Pancreas (tissue), 10 donors: ENCODE measurements around the gene PRIMPOL. TPM values are rescaled to one million over a fixed set of nuclear protein-coding genes. Genes with fewer than 3 reads are reported as not detected.
"Not testable (repeated sequence)": the region's sequence is repeated elsewhere in the genome, so short reads cannot be mapped to it uniquely, and the experiment has no call there.

Experiments
- ATAC-seq, 4 donors: fragments of 200-7000 bp; cut with Tn5 transposase; one replicate each; pipeline versions ENCODE4 v1.8.0 to v1.9.1; 2020; ENCODE audit warnings: mild to moderate bottlenecking in 4 of 4, moderate library complexity in 4 of 4
- DNase-seq, 6 donors: peaks; one replicate each; pipeline ENCODE4 v3.0.0-alpha.2; 2020
- FAIRE-seq: peaks from 2 replicates; lab custom pipeline; 2012; peaks lifted over from hg19 to GRCh38; lab: Jason Lieb, UNC
- H3K27ac ChIP-seq, 4 donors: fragments of 200-600 bp; sonication (generic); 1 replicate in 3 of 4; 2 replicates in 1 of 4; pipeline versions ENCODE4 v1.5.0 to v1.8.0; 2020
- H3K27me3 ChIP-seq, 4 donors: fragments of 200-600 bp; one replicate each; pipeline ENCODE4 v1.8.0; 2021
- H3K36me3 ChIP-seq, 3 donors: fragments of 200-600 bp; sonication (generic) in 1 of 3; one replicate each; pipeline versions ENCODE4 v1.5.0 to v1.8.0; 2020 to 2021
- H3K4me1 ChIP-seq, 3 donors: fragments of 200-600 bp; one replicate each; pipeline ENCODE4 v1.8.0; 2021
- H3K4me3 ChIP-seq, 4 donors: fragments of 200-600 bp; sonication (generic) in 2 of 4; one replicate each; pipeline versions ENCODE4 v1.5.0 to v1.8.0; 2020 to 2021
- H3K9me3 ChIP-seq, 4 donors: fragments of 200-600 bp; one replicate each; pipeline ENCODE4 v1.8.0; 2021
- CTCF ChIP-seq, 4 donors: fragments of 200-600 bp; sonication (generic) in 3 of 4; IDR thresholded peaks; one replicate each; pipeline versions ENCODE4 v1.5.0 to v1.8.0; 2021; ENCODE audit warnings: antibody characterized with exemption in 4 of 4
- WGBS, 2 donors: extraction: QIAGEN DNeasy Blood & Tissue Kit; methylation state at CpG; one replicate each; pipeline ENCODE4 v1.1.7; 2013; 5-methylcytosine and 5-hydroxymethylcytosine counted together
- intact Hi-C, 3 donors: fragments of 100-400 bp; cut with DNase I; formaldehyde crosslinking; loops; one replicate each; pipeline versions ENCODE4 v1.11.1 to v1.14.2; 2022
- polyA plus RNA-seq, 2 donors: library from polyadenylated mRNA; stranded (reverse); fragments of 200-250 nt; gene quantifications; one replicate each; pipeline ENCODE4 v1.2.3, GENCODE V29; 2013
- total RNA-seq, 6 donors: library from RNA; stranded (reverse); fragmentation: NEBNext Ultra II Directional in 4 of 6; extraction: Animal tissue kit (Norgen Biotek cat#: 25700) in 4 of 6; gene quantifications; one replicate each; pipeline versions ENCODE4 v1.2.1 to v1.2.4, GENCODE V29; 2021 to 2023
- donor health status: healthy with polysubstance abuse.
- donor health status: DM: no; HTN: no; CAD: no; lungs with moderate emphysema.
- donor health status: DM: no; HTN: no; CAD: no.
- donor health status: control.
- donor health status: control.
- donor health status: Bipolar disorder and iron deficiency.
- donor health status: DM: yes; HTN: yes; CAD: no.
- donor health status: DM: no; HTN: no; CAD: no.
- donor health status: DM: no; HTN: no; CAD: no.
- donor health status: DM: yes; HTN: yes; CAD: no.

Gene PRIMPOL
- 10 to 100 TPM in 1 of 6 donors, 1 to 10 TPM in 5; 3.3 to 10.2 (median 6.0) TPM for total RNA-seq
- 10 to 100 TPM; 20.0 to 22.8 TPM for polyA plus RNA-seq

- WGBS, 2 donors: 1% methylated on average over 53 to 90 of the region's 90 CpGs
- H3K4me1 ChIP-seq: peaks cover 10 to 35% (median 25%) of the 10 kb centered on the region in 3 donors
- peak; percentile 96 to 99 (median 98) for DNase-seq
- no peaks in the 10 kb centered on the region for H3K27me3 ChIP-seq
- intact Hi-C loops: no loop called here
- FAIRE-seq: no peak
- H3K4me3 ChIP-seq: peak within 1 kb of the TSS; percentile 54 to 84 (median 79)
- TF ChIP-seq CTCF (IDR thresholded peaks at IDR 0.05): no peak
- ATAC-seq: peak; percentile 90 to 95 (median 93)
- no peaks in the 10 kb centered on the region for H3K9me3 ChIP-seq
- no peaks in the 10 kb centered on the region for H3K36me3 ChIP-seq
- H3K27ac ChIP-seq: peak within 1 kb of the TSS; percentile 73 to 96 (median 89)
Measured at GRCh38 chr4:184649026-184649970, at the start of gene PRIMPOL, which contains the start of gene CASP3. Gene PRIMPOL, plus strand, starts transcription at chr4:184649738. Its CDS starts 7,403 bp downstream, at chr4:184657141. Gene CASP3, minus strand, starts transcription at chr4:184649447. Its CDS starts 10,994 bp downstream, at chr4:184638453.

GRCh38 chr4:184600982-184601381 is 48.6 kb upstream of the PRIMPOL start:
- H3K27ac ChIP-seq, H3K27me3 ChIP-seq, ATAC-seq, DNase-seq, FAIRE-seq, H3K4me3 ChIP-seq, intact Hi-C loops, H3K4me1 ChIP-seq, H3K9me3 ChIP-seq, H3K36me3 ChIP-seq: not testable (repeated sequence)
- WGBS, 2 donors: 79 to 81% methylated on average over 8 of the region's 8 CpGs

- H3K27ac ChIP-seq, DNase-seq, H3K27me3 ChIP-seq, FAIRE-seq, H3K9me3 ChIP-seq, H3K4me3 ChIP-seq, intact Hi-C loops, H3K4me1 ChIP-seq, H3K36me3 ChIP-seq, ATAC-seq: not testable (repeated sequence)
- 0% methylated on average over 1 of the region's 1 CpG for WGBS, 2 donors
Measured at GRCh38 chr4:184602857-184603256, 46.7 kb upstream of the PRIMPOL start.

- not testable (repeated sequence) for DNase-seq
Measured at GRCh38 chr4:184607429-184607828, 42.1 kb upstream of the PRIMPOL start.

GRCh38 chr4:184612074-184612473 is 37.5 kb upstream of the PRIMPOL start:
- ATAC-seq: no peak
- no peaks in the 10 kb centered on the region for H3K9me3 ChIP-seq
- no peak overlapping the region for H3K4me3 ChIP-seq
- no peak for DNase-seq
- TF ChIP-seq CTCF (IDR thresholded peaks at IDR 0.05): no peak
- WGBS, 2 donors: 55 to 59% methylated on average over 3 of the region's 3 CpGs
- H3K27me3 ChIP-seq: no peaks in the 10 kb centered on the region
- no peak overlapping the region for H3K27ac ChIP-seq
- intact Hi-C loops: no loop called here
- H3K36me3 ChIP-seq: no peaks in the 10 kb centered on the region
- H3K4me1 ChIP-seq: no peaks in the 10 kb centered on the region
- FAIRE-seq: no peak

More at GRCh38 chr4:184607429-184607828, 42.1 kb upstream of the PRIMPOL start:
- 88 to 92% methylated on average over 2 of the region's 2 CpGs for WGBS, 2 donors
- FAIRE-seq, ATAC-seq, intact Hi-C loops, H3K4me3 ChIP-seq, H3K36me3 ChIP-seq, H3K27ac ChIP-seq, H3K4me1 ChIP-seq, H3K9me3 ChIP-seq, H3K27me3 ChIP-seq: not testable (repeated sequence)

GRCh38 chr4:184613405-184613804 is 36.1 kb upstream of the PRIMPOL start:
- no peak for DNase-seq
- intact Hi-C loops: no loop called here
- no peak for TF ChIP-seq CTCF (IDR thresholded peaks at IDR 0.05)
- 91 to 99% methylated on average over 2 of the region's 2 CpGs for WGBS, 2 donors
- no peaks in the 10 kb centered on the region for H3K4me1 ChIP-seq
- H3K27me3 ChIP-seq: no peaks in the 10 kb centered on the region
- no peak for ATAC-seq
- H3K36me3 ChIP-seq: no peaks in the 10 kb centered on the region
- no peak overlapping the region for H3K27ac ChIP-seq
- no peaks in the 10 kb centered on the region for H3K9me3 ChIP-seq
- no peak for FAIRE-seq
- no peak overlapping the region for H3K4me3 ChIP-seq
